Stimulated activated naive B cell treated with anti-CD40 and anti-IgM and Interleukin-4, amounts not matched to agents 10 μg/mL and 1 μg/mL and 100 μg/mL, for 72 hours (primary cell): ENCODE results near the gene FXYD1.
A peak's percentile ranks its signal among the peaks of the same experiment; 100 is the strongest.
"Not testable (repeated sequence)": the region's sequence is repeated elsewhere in the genome, so short reads cannot be mapped to it uniquely, and the experiment has no call there.

Experiments
- ATAC-seq, 2 donors: fragments of 150-1000 bp; cut with Tn5 transposase; replicated peaks; 2 replicates each; pipeline ENCODE4 v1.10.0; 2021; ENCODE audit warnings: moderate library complexity in 1 of 2
- DNase-seq: peaks from one replicate; pipeline ENCODE4 v3.0.0; 2021
- H3K27ac Mint-ChIP-seq: one replicate; pipeline ENCODE4 v1.8.0; 2022; ENCODE audit warnings: mild to moderate bottlenecking, mixed read lengths
- H3K27me3 Mint-ChIP-seq, 2 donors: one replicate each; pipeline ENCODE4 v1.8.0; 2022; ENCODE audit warnings: mixed read lengths in 2 of 2
- H3K36me3 Mint-ChIP-seq, 2 donors: one replicate each; pipeline ENCODE4 v1.8.0; 2022; ENCODE audit warnings: mixed read lengths in 2 of 2, mild to moderate bottlenecking in 1 of 2
- H3K4me1 Mint-ChIP-seq, 2 donors: one replicate each; pipeline ENCODE4 v1.8.0; 2022; ENCODE audit warnings: mixed read lengths in 2 of 2, mild to moderate bottlenecking in 1 of 2
- H3K4me3 Mint-ChIP-seq, 2 donors: one replicate each; pipeline ENCODE4 v1.8.0; 2022; ENCODE audit warnings: mild to moderate bottlenecking in 2 of 2, mixed read lengths in 2 of 2, moderate library complexity in 1 of 2
- H3K9me3 Mint-ChIP-seq, 2 donors: one replicate each; pipeline ENCODE4 v1.8.0; 2022; ENCODE audit warnings: mixed read lengths in 2 of 2, mild to moderate bottlenecking in 1 of 2

The FXYD1 gene

GRCh38 chr19:35103614-35104013, 35.0 kb upstream of the FXYD1 start:
- not testable (repeated sequence) for H3K27me3 Mint-ChIP-seq, DNase-seq, H3K27ac Mint-ChIP-seq, H3K36me3 Mint-ChIP-seq, H3K4me3 Mint-ChIP-seq, ATAC-seq, H3K4me1 Mint-ChIP-seq, H3K9me3 Mint-ChIP-seq

DNA sequence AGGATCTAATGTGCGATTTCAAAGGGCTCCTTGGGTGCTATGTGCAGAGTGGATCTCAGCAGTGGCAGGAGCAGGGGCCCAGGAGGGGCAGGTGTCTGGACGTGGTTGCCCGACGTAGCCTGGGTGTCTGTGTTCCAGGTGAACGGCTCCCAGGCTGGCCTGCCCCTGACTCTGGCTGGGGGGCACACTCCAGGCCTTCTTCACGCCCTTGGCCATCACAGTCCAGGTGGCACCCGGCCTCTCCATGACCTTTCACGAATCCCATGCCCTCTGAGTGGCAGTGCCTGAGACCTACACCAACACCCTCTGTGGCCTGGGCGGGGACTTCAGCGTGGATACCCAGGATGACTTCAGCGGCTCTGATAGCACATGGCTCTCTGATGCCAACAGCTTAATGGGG, 34.3 kb upstream of the FXYD1 start:
- H3K27ac Mint-ChIP-seq, result no peak overlapping the region
- DNase-seq (no peak), ATAC-seq (no peak)
- H3K27me3 Mint-ChIP-seq, result peaks cover 5 to 9% of the 10 kb centered on the region in 2 donors
- H3K4me1 Mint-ChIP-seq, result no peaks in the 10 kb centered on the region
- H3K9me3 Mint-ChIP-seq, result peaks cover 0 to 4% of the 10 kb centered on the region in 2 donors
- no peak overlapping the region for H3K4me3 Mint-ChIP-seq
- peaks cover 0 to 1% of the 10 kb centered on the region in 2 donors for H3K36me3 Mint-ChIP-seq

DNA sequence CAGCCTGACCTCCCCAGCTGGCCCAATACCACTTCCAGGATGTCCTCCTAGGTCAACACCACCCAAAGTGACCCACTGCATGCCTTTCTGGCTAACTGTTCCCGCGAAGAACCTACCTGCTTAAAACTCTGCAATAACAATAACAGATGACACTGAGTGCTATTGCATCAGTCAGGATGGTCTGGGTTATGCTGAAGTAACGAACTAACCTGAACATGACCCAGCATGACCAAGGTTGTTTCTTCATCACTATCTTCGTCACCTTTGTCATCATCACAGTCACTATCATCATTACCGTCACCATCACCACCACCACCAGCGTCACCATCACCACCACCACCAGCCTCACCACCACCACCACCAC, 33.6 kb upstream of the FXYD1 start:
- ATAC-seq (no peak), DNase-seq (no peak)
- Mint-ChIP-seq H3K4me3 (no peak overlapping the region), H3K27me3 (peaks cover 5 to 16% of the 10 kb centered on the region in 2 donors), H3K27ac (no peak overlapping the region), H3K4me1 (no peaks in the 10 kb centered on the region), H3K36me3 (peaks cover 0 to 1% of the 10 kb centered on the region in 2 donors), H3K9me3 (peaks cover 0 to 4% of the 10 kb centered on the region in 2 donors)

DNA sequence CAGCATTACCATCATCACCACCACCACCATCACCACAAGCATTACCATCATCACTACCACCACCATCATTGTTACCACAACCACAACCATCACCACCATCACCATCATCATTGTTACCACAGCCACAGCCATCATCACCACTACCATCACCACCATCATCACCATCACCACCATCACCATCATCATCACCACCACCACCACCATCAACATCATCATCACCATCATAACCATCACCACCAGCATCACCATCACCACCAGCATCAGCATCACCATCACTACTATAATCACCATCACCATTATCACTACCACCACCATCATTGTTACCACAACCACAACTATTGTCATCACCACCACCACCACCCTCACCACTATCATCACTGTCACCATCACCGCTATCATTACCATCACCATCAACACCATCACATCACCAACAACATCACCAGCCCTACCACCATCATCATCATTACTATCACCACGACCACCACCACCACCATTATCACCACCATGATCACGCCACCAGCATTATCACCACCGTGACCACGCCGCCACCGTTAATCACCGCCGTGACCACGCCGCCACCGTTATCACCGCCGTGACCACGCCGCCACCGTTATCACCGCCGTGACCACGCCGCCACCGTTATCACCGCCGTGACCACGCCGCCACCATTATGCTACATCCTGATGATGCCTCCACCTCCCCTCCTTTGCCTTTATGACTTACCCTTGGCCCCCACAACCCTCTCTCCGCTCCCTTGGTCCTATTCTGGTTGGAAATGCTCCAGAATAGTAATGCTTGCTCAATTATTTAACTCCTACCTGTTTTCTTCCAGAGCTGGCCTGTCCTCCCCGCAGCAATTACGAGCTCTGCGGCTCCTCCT, 33.0 kb upstream of the FXYD1 start:
- Mint-ChIP-seq H3K27ac (peak overlapping the region; percentile 61), H3K4me3 (no peak overlapping the region), H3K27me3 (peaks cover 5 to 16% of the 10 kb centered on the region in 2 donors), H3K9me3 (peaks cover 0 to 4% of the 10 kb centered on the region in 2 donors), H3K36me3 (peaks cover 0 to 1% of the 10 kb centered on the region in 2 donors), H3K4me1 (no peaks in the 10 kb centered on the region)
- peak in 1 of 2 donors; percentile 12 for ATAC-seq
- DNase-seq, result no peak

DNA sequence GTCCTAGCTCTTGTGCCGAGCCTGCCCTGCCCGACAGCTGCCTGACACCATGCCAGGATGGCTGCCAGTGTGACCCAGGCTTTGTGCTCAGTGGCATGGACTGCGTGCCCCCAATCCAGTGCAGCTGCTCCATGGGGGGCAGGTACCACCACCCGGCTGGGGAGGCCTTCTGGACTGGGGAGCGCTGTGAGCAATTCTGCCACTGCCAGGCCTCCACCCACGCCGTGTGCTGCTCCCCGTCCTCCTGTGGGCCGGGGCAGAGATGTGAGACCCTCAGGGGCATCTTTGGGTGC, 32.4 kb upstream of the FXYD1 start:
- H3K27ac Mint-ChIP-seq, result peak overlapping the region; percentile 61
- H3K4me3 Mint-ChIP-seq, result no peak overlapping the region
- H3K4me1 Mint-ChIP-seq, result no peaks in the 10 kb centered on the region
- DNase-seq (no peak), ATAC-seq (no peak)
- peaks cover 0 to 1% of the 10 kb centered on the region in 2 donors for H3K36me3 Mint-ChIP-seq
- H3K27me3 Mint-ChIP-seq, result peaks cover 5 to 16% of the 10 kb centered on the region in 2 donors
- peaks cover 0 to 4% of the 10 kb centered on the region in 2 donors for H3K9me3 Mint-ChIP-seq

DNA sequence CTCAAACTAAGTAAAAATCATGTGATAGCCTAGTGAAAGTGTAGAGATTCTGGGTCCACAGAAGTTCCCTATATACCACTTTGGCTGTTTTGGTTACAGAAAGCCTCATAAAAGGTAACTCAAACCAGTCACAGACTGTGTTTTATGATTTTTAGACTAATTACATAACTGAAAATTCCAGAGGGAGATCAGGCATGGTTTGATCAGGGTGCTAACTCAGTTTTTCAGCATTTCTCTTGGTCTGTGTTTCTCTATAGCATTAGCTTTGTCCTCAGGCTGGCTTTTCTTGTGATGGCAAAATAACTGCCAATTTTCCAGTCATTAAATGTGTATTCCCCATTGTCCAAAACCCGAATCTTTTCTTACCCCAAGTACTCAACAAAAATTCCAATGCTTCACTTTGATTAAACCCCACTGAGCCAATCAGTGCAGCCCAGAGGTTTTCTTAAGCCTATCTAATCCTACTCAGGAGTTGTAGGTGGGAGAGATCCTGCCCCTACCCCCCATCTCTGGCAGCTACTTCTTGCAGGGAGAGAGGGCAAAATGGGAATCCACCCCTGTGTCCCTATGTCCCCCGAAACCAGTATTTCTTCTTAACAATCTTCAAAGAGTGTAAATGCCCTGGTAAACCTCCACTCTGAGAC, 31.6 kb upstream of the FXYD1 start:
- no peak for ATAC-seq
- H3K4me1 Mint-ChIP-seq, result no peaks in the 10 kb centered on the region
- peaks cover 0 to 4% of the 10 kb centered on the region in 2 donors for H3K9me3 Mint-ChIP-seq
- no peak overlapping the region for H3K4me3 Mint-ChIP-seq
- H3K27me3 Mint-ChIP-seq, result peaks cover 5 to 16% of the 10 kb centered on the region in 2 donors
- H3K27ac Mint-ChIP-seq, result no peak overlapping the region
- peaks cover 0 to 1% of the 10 kb centered on the region in 2 donors for H3K36me3 Mint-ChIP-seq
- DNase-seq, result no peak

DNA sequence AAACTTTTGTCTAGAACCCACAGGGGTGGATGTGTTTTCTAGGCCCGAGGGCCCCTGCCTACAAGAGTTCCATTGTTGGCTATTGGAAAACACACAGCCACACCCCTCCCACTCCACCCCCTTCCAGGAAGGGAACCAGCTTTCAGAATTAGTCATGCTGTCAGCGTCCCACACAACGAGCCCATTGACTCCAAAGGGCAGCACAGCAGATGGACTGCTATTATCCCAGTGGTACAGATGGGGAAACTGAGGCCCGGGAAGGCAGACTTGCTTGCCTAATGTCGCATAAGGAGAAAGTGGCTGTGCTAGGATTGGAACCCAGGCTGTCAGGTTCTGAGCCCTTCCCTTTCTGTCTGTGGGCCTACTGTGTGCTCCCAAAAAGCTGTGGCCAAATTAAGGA, 31.1 kb upstream of the FXYD1 start:
- Mint-ChIP-seq H3K36me3 (peaks cover 0 to 1% of the 10 kb centered on the region in 2 donors), H3K9me3 (peaks cover 0 to 4% of the 10 kb centered on the region in 2 donors), H3K27ac (no peak overlapping the region), H3K4me1 (no peaks in the 10 kb centered on the region), H3K4me3 (no peak overlapping the region), H3K27me3 (peaks cover 5 to 16% of the 10 kb centered on the region in 2 donors)
- DNase-seq, result no peak
- ATAC-seq, result no peak

DNA sequence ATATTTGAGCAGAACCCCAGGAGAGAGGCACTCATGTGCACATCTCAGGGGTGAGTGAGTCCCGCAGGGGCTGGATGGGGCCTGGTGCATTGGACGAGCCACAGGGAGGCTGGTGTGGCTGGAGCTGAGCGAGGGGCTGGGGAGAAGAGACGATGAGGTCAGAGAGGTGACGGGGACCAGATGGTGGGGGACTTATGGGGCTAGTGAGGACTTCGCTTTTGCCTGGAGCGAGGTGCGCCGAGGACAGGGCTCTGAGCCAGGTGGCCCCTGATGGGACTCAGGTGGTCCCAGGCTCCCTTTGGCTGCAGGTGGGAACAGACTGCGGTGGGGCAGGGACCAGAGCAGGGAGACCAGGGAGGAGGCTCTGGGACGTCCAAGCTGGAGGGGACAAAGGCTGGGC, 29.9 kb upstream of the FXYD1 start:
- H3K27ac Mint-ChIP-seq, result no peak overlapping the region
- H3K9me3 Mint-ChIP-seq, result peaks cover 0 to 4% of the 10 kb centered on the region in 2 donors
- no peaks in the 10 kb centered on the region for H3K36me3 Mint-ChIP-seq
- no peak overlapping the region for H3K4me3 Mint-ChIP-seq
- no peak for DNase-seq
- H3K27me3 Mint-ChIP-seq, result peaks cover 5 to 16% of the 10 kb centered on the region in 2 donors
- no peak for ATAC-seq
- no peaks in the 10 kb centered on the region for H3K4me1 Mint-ChIP-seq

DNA sequence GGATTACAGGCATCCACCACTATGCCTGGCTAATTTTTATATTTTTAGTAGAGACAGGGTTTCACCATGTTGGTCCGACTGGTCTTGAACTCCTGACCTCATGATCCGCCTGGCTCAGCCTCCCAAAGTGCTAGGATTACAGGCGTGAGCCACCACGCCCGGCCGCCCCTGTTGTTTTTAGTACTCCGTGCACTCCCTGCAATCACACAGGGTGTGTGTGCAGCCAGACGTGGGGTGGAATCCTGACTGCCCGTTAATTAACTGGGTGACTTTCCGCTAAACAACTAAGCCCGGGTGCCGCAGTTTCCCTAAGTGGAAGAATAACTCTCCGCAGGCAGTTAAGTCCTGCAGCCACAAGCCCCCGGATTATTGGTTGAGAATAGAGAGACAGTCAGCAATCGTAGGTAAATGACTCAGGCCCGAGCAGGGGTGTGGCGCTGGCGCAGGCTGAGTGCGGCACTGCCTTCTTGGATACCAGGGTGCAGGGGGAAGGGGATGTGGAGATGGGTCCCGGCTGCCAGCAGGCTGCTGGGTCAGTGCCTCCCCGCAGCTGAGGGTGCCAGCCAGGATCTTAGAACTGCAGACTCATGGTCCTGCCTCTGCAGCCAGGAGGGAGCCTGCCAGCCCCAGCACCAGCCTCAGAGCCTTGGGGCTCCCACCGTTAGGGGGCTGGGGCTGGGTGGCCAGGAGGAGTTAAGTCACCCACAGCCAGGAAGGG, 29.1 kb upstream of the FXYD1 start:
- Mint-ChIP-seq H3K9me3 (peaks cover 0 to 4% of the 10 kb centered on the region in 2 donors), H3K36me3 (no peaks in the 10 kb centered on the region), H3K27ac (no peak overlapping the region), H3K27me3 (peaks cover 7 to 19% of the 10 kb centered on the region in 2 donors), H3K4me1 (peaks cover 2 to 3% of the 10 kb centered on the region in 2 donors), H3K4me3 (no peak overlapping the region)
- no peak for DNase-seq
- ATAC-seq, result no peak

DNA sequence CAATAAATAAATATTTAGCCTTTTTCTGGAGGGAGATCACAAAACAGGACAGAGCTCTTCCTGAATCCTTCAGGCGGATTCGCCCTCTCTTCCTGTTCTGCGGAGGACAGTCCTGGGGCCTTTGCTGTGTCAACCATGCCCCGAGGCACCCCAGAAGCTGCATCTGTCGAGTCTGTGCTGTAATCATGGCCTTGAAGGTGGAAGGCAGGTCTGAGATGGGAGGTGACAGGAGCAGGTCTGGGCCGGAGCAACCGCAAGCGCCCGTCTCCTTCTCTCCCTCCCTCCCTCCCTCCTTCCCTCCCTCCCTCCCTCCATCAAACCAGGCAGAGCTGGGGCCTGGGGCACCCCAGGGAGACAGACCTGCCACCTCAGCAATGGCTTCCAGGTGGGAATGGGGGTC, 27.6 kb upstream of the FXYD1 start:
- ATAC-seq (no peak), DNase-seq (no peak)
- H3K27me3 Mint-ChIP-seq, result peaks cover 8 to 25% of the 10 kb centered on the region in 2 donors
- H3K9me3 Mint-ChIP-seq, result peaks cover 0 to 3% of the 10 kb centered on the region in 2 donors
- H3K4me3 Mint-ChIP-seq, result no peak overlapping the region
- H3K27ac Mint-ChIP-seq, result no peak overlapping the region
- no peaks in the 10 kb centered on the region for H3K36me3 Mint-ChIP-seq
- peaks cover 4 to 7% of the 10 kb centered on the region in 2 donors for H3K4me1 Mint-ChIP-seq

DNA sequence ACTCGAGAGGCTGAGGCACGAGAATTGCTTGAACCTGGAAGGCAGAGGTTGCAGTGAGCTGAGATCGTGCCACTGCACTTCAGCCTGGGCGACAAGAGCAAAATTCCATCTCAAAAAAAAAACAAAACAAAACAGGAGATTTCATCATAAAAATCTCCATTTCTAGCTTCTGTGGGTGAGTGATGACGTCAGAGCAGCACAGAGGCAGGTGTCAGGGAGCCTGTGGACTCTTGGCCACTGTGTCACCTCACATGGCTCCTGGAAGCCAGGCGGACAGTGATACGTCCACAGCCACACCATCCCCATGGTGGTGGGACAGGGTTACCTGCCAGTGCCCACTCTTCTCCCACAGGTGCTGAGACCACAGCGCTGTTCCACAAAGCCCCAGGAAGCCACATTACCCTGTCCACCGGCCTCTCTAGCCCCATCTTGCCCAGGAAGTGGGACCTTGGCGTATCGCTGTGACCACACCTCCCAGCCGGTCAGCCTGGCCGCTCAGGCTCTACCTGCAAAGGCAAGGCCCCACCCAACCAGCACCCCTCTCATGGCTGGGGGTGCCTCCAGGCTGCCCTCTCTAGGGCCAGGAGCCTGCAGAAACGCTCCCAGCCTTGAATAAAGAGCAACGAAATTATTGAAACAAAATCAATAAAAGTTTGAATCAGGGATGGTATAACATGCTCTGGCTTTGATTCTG, 25.5 kb upstream of the FXYD1 start:
- no peaks in the 10 kb centered on the region for H3K36me3 Mint-ChIP-seq
- no peak for ATAC-seq
- no peaks in the 10 kb centered on the region for H3K9me3 Mint-ChIP-seq
- H3K4me3 Mint-ChIP-seq, result no peak overlapping the region
- H3K27ac Mint-ChIP-seq, result no peak overlapping the region
- DNase-seq, result no peak
- peaks cover 6 to 7% of the 10 kb centered on the region in 2 donors for H3K4me1 Mint-ChIP-seq
- peaks cover 8 to 25% of the 10 kb centered on the region in 2 donors for H3K27me3 Mint-ChIP-seq

GRCh38 chr19:35114353-35115176, 24.1 kb upstream of the FXYD1 start:
- Mint-ChIP-seq H3K27ac (no peak overlapping the region), H3K36me3 (no peaks in the 10 kb centered on the region), H3K4me3 (peak overlapping the region; percentile 53 to 59), H3K27me3 (peaks cover 3 to 14% of the 10 kb centered on the region in 2 donors), H3K9me3 (no peaks in the 10 kb centered on the region), H3K4me1 (peaks cover 7 to 10% of the 10 kb centered on the region in 2 donors)
- peak; percentile 86 to 88 for ATAC-seq
- peak; percentile 44 for DNase-seq

DNA sequence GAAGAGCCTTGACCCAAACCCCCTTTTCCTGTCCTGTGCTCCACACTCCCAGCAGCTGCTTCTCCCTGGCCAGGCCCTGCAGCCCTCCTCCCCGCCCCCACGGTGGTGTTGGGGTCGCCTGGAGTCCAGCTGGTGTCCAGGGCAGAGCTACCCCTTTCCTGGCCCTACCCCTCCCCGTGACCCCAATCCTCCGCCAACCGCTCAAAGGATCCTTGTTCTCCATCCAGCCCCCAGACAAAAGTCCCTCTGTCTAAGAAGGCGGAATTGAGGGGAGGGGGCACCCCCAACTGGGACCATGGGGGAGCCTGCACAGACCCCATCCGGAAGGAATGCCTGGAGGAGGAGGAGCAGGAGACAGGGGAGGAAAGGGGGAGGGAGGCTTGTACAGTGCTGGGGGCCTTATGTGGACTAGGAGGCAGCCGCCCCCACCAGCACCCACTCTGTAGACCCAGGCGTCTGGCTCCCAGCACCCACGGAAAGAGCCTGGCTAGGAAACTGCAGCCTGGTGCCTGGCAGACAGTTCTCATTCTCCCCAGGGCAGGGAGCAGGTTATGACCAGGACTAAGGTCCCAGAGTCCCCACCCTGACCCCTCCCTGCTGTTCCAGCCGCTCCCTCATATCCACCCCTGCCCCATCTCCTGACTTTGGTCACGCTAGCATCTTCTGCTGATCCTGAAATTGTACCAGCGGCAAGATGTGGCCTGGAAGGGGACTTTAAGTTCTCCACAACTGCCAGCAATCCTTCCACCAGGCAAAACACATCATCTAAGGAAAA, 23.3 kb upstream of the FXYD1 start, which contains the start of gene FXYD3:
FXYD3 (plus strand) TSS at position 647 of the 775 bp plus-strand sequence. CDS start 3,554 bp downstream, outside the sequence.
- no peak within 1 kb of the TSS for H3K27ac Mint-ChIP-seq
- no peak for ATAC-seq
- DNase-seq, result no peak
- no peaks in the 10 kb centered on the region for H3K36me3 Mint-ChIP-seq
- H3K9me3 Mint-ChIP-seq, result no peaks in the 10 kb centered on the region
- peaks cover 3 to 9% of the 10 kb centered on the region in 2 donors for H3K27me3 Mint-ChIP-seq
- peaks cover 11 to 17% of the 10 kb centered on the region in 2 donors for H3K4me1 Mint-ChIP-seq
- peak within 1 kb of the TSS; percentile 53 to 59 for H3K4me3 Mint-ChIP-seq
